ENCODE data around the gene C11orf21.

C11orf21 gene

DNA sequence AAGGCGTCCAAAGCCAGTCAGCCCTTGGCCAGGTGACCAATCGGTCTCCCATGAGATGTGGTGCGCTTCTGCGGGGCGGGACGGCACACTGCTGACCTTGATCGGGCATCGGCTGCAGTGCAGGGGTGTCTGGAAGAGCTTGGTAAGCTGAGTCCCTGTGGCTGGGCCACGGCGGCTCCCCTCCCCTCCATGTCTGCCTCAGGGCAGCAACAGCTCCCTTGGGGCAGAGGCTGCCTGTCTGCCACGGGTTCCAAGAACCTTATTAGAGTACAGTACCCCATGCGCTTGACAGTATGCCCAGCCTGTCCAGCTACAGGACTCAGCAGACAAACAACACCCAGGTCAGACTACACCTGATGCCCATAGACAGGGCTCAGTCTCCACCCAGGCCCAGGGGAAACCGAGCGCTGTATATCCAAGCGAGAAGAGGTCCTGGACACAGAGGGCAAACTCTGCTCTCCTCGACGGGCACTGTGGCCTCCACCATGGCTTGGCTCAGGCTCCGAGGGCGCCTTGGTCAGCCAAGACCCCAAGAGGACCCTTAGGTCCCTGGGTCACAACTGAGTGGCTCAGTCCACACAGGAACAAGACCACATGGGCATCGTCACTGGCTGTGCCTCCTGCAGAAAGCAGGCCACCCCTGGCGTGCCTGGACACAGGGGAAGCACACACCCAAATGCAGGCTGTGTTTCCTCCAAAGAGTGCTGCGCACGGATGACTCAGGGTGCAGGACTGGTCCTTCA lies 19.0 kb upstream of the C11orf21 start:
- DNase-seq (ENCODE audit: low read depth in 2 of 2), result no peak

- no peak for DNase-seq (ENCODE audit: low read depth in 2 of 2)
Observed at GRCh38 chr11:2319791-2320472, 18.2 kb upstream of the C11orf21 start.

- DNase-seq (ENCODE audit: low read depth in 2 of 2), result no peak
Observed at GRCh38 chr11:2318707-2319106, 17.0 kb upstream of the C11orf21 start.

- DNase-seq (ENCODE audit: low read depth in 2 of 2), result no peak
Observed at GRCh38 chr11:2318123-2318522, 16.4 kb upstream of the C11orf21 start.

- DNase-seq (ENCODE audit: low read depth in 2 of 2), result no peak
Observed at GRCh38 chr11:2317354-2318050, 15.8 kb upstream of the C11orf21 start.

- DNase-seq (ENCODE audit: low read depth in 2 of 2), result no peak
Observed at GRCh38 chr11:2316963-2317244, 15.2 kb upstream of the C11orf21 start.

- DNase-seq (ENCODE audit: low read depth in 2 of 2), result no peak
Observed at GRCh38 chr11:2316169-2316962, 14.6 kb upstream of the C11orf21 start.

GRCh38 chr11:2315395-2316168 lies 13.9 kb upstream of the C11orf21 start:
- DNase-seq (ENCODE audit: low read depth in 2 of 2), result no peak

- no peak for DNase-seq (ENCODE audit: low read depth in 2 of 2)
Observed at GRCh38 chr11:2314525-2315394, 13.0 kb upstream of the C11orf21 start.

DNA sequence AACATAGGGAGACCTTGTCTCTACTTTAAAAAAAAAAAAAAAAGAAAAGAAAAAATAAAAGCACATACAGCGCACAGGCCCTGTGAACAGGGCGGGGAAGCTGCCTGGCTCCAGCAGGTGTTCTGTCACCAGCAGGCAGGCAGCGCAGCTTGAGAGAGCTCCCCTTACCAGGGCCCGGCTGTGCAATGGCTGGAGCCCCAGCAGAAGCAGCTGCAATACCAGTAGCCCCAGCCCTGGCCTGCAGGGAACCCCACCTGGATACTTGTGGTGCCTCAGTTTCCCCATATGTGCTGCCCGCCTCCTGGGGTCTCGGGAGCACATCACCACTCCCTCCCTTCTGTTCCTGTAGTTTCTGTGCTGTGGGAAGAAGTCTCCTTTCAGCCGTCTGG lies 12.4 kb upstream of the C11orf21 start:
- no peak for DNase-seq (ENCODE audit: low read depth in 2 of 2)

DNA sequence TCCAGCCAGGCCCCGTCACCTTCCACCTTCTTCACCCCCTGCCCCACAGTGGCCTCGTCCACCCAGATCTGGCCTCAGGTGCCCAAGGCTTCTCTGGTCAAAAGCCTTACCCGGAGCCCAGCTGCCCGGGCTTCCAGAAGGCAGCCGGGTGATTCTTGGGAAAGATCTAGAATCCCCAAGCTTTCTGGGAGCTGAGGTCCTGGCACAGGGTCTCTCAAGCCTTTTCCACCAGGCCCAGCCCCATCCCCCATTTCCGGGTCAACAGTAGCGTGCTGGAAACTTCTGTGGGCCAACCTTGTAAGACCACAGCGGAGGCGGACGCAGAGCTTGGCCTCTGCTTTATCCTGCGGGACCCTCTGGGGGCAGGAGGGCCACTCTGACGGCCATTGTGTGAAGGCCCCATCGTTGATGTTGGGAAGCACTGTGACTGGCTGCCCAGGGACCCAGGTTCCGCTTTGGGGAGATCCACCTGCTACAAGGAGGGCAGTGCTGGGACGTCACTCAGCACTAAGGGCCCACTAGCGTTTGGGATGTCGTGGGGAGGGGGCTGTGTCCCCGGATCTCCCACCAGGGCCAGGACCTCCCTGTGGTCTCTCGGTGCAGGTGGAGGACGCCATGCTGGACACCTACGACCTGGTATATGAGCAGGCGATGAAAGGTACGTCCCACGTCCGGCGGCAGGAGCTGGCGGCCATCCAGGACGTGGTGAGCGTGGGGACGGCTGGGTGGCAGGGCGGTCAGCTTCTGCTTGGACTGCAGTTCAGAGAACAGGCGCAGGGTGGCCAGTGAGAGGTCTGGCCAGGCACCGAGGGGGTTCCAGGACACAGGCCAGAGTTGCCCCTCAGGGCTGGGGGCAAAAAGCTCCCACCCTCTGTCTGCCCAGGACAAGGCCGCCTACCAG lies 11.6 kb upstream of the C11orf21 start:
- DNase-seq (ENCODE audit: low read depth in 2 of 2), result no peak

DNA sequence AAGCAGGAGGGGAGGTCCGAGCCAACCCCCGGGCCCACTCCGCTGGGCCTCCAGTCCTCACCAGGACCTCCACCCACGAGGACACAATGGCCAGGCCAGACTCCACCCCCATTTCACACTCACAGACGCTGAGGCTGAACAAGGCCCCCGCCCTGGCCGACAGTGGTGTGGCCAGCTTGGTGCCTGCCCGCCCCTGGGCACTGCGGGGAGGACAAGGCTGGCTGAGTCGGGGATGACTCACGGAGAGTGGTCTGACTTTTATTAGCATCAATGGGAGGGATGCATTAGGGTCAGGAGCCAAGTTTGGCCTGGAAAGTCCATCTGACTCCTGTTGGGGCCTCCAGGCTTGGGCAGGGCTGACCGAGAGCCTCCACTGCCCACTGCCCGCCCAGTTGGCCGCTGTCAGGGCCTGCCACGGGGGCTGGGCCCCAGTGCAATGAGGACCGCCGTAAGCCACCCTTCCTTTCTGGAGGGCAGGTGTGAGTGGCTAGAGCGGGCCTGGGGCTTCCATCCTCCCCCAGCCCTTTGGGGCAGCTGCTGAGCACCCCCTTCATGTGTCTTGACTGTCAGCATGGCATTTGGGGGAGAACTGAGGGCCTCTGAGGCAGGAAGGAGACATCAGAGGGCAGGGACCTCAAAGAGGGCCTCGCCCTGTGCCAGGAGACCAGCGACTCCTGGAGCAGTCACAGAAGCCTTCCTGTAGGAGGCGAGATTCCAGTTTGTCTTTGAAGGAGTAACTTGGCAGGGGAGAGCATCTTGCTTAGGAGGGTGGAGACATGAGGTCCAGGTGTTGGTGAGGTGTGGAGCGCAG lies 10.7 kb upstream of the C11orf21 start:
- DNase-seq (ENCODE audit: low read depth in 2 of 2), result no peak

DNA sequence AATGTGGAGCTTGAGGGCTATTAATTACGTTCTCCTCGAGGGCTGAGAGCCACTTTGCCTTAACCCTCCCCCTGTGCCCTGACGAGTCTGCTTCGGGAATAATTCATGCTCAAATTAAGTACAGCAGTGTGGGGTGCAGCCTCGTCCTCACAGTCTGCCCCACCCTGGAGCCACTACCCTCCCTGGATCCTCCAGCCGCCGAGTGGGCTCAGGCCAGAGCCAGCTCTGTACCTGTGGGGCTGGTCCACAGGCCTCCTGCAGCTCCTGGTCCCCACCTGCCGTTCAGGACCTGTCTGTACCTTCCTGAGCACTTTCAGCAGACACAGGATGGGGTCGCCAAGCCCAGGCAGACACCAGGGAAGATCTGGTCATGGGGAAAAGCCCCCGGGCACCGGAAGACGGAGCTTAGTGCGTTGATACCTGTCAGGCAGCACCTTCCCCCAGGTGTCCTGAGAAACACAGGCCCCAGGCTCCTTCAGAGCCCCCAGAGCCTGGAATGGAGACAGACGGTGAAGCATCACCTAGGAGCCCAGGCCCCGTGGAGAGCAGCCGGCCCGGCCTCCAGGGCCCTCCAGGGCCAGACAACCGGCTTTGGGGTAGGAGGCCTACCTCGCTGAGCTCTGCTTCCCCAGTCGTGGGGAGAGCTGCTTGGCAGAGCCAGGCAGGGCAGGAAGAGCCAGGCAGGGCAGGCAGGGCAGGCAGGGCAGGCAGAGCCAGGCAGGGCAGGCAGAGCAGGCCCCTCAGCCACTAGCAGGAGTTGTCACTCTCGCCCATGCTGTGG lies 9.8 kb upstream of the C11orf21 start:
- DNase-seq (ENCODE audit: low read depth in 2 of 2), result no peak

DNA sequence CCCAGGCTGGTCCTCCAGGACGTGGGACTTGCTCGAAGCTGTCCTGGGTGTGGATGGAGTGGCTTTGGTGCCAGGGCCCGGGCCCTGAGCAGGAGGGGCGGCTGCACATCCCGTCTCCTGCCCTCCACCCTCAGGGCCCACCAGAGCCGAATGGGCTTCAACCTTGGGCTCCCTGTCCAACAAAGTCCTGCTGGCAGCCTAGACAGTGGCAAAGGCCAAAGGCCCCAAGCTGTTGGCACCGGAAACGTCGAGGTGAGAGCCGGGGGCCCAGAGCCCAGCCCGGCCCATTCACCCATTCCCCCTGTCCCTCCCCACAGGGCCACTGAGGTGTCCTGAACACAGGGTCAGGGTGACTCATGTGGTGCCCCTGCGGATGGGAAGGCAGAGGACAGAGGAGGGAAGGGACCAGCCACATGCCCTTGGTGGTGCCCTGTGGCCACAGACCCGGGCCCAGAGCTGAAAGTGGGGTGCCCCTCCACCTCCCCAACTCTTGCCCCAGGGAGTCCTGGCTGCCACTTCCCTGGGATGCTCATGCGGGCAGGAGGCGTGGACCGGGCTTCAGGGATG lies 9.2 kb upstream of the C11orf21 start:
- no peak for DNase-seq (ENCODE audit: low read depth in 2 of 2)

DNA sequence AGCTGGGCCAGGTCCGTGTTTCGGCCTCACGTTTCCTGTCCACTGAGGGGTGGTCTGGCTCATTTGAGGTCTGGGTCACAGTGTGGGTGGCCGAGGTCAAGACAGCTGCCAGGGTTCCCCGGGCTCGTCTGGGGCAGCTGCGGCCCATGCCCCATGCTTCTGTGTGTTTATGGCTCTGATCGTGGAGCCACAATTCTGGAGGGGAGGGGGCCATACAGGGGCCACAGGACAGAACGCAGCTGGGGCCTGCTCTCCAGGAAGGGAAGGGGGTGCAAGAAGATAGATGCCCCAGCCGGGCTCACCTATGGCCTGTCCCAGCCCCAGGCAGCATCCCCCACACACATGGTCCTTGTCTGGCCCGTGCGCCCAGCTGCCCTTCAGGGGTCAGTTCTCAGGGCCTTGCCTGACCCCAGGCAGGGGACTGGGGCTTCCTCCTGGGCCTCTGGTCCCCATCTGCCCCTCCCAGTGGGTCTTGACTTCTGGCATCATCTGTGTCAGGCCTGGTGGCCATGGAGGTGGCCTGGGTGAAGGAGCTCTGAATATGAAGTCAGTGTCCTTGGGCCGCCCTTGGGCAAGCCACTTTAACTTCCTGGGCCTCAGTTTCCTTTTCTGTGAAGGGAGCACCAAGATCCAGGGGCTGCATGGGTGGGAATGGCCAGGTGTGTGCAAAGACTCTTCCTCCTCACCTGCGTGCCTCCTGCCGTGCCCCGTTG lies 8.5 kb upstream of the C11orf21 start:
- no peak for DNase-seq (ENCODE audit: low read depth in 2 of 2)

DNA sequence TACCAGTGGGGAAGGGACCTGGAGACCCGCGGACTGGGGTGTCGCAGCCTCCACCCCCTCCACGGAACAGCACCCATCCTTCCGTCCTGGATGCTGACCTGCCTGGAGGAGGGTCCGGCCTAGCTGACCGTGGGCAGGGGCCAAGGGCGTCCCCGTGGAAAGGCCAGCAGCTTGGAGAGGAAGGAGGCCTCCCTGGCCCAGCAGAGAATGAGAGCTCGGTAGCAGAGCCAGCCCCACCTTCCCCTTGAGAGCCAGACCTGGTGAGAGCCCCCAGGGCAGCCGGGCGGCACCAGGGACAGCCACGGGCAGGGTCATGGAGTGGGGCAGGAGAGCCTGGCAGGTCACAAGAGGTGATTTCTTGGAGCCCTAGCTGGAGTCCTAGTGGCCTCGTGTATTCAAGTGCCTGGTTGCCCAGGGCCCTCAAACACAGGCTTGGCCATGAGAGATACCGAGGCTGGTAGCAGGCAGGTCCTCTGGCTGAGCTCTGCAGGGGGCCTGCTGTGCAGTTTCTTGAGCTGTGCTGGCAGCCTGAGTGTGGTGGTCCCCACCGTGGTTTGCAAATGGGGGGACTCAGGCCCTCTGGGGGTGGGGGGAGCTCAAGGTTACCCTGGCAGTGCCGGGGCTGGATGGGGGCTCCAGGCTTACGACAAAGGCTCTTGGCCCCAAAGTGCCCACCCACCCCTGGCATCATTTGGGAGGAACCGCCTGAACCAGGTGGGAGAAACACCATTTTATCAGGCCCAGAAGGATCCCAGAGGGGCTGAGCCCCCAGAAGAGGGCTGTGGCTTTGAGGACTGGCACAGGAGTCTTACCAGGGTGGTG lies 7.7 kb upstream of the C11orf21 start:
- no peak for DNase-seq (ENCODE audit: low read depth in 2 of 2)

Data from stimulated activated CD8-positive, alpha-beta memory T cell treated with anti-CD3 and anti-CD28 coated beads, Interleukin-15, amount 100 ng/mL, for 4 hours (primary cell).